Fibroblast of gingiva (primary cell): ENCODE measurements around the gene HPDL.
"Not testable (repeated sequence)": the region's sequence is repeated elsewhere in the genome, so short reads cannot be mapped to it uniquely, and the experiment has no call there.

ENCODE experiments used
- DNase-seq: peaks from one replicate; pipeline ENCODE4 v3.0.0-alpha.2; 2011; ENCODE audit warnings: low read depth

HPDL gene

DNA sequence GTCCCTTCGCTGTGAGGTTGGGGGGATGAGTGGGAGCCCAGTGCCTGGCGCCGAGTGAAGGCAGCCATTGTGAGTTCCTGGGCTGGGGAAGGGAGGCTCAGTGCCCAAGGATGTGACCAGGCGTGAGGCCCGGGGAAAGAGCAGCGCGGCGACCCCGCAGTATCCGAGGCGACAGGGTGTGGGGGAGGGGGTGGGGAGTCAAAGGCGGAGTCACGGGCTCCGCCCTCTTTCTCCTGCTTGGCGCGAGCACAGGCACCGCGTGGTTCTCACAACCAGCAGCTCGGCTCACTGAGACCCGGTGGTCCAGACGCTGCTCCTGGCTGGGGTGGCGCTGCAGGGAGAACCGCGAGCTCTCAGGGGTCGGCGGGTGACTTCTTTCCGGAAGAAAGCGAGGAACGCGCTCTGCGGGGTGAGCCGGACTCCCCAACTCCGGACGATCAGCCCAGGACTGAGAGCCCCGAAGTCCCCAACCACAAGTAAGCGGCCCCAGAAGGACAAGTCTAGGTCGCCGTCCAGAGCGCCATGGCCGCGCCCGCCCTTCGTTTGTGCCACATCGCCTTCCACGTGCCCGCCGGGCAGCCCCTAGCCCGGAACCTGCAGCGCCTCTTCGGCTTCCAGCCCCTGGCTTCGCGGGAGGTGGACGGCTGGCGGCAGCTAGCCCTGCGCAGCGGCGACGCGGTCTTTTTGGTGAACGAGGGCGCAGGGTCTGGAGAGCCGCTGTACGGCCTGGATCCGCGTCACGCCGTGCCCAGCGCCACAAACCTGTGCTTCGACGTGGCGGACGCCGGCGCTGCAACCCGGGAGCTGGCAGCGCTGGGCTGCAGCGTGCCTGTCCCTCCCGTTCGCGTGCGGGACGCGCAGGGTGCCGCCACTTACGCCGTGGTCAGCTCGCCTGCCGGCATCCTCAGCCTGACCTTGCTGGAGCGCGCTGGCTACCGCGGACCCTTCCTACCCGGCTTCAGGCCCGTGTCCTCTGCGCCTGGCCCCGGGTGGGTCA, at the start of gene HPDL:
Gene HPDL (plus strand): TSS at position 269 of the 997 bp plus-strand sequence. CDS start 254 bp downstream, at position 523.
- DNase-seq = peak; percentile 36

DNA sequence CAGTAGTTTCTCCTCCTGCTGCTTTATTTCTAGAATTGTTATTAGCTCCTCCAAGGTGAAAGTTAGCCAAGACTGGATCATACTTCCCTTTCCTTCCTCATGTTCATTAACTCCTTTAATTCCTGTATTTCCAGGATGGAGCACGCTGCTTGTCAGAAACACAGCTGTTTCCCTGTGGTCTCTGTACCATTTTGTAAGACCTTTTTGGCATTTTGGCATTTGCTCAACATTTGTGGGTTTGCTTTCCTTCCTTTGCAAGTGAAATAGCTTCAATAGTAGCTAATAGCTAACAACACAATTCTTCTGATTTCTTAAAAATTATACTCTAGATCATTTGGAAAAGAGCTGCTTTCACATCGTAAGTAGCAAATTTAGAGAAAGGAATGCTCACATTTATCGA, 44.3 kb upstream of the HPDL start:
- DNase-seq = peak; percentile 26

DNA sequence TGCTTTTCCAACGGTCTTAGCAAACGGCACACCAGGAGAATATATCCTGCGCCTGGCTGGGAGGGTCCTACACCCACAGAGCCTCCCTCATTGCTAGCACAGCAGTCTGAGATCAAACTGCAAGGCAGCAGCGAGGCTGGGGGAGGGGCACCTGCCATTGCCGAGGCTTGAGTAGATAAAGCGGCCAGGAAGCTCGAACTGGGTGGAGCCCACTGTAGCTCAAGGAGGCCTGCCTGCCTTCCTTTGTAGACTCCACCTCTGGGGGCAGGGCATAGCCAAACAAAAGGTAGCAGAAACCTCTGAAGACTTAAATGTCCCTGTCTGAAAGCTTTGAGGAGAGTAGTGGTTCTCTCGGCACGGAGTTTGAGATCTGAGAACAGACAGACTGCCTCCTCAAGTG, 41.8 kb upstream of the HPDL start:
- DNase-seq = not testable (repeated sequence)

DNA sequence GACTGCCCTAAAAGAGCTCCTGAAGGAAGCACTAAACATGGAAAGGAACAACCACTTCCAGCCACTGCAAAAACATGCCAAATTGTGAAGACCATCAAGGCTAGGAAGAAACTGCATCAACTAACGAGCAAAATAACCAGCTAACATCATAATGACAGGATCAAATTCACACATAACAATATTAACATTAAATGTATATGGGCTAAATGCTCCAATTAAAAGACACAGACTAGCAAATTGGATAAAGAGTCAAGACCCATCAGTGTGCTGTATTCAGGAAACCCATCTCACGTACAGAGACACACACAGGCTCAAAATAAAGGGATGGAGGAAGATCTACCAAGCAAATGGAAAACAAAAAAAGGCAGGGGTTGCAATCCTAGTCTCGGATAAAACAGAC, 40.2 kb upstream of the HPDL start:
- DNase-seq = not testable (repeated sequence)

DNA sequence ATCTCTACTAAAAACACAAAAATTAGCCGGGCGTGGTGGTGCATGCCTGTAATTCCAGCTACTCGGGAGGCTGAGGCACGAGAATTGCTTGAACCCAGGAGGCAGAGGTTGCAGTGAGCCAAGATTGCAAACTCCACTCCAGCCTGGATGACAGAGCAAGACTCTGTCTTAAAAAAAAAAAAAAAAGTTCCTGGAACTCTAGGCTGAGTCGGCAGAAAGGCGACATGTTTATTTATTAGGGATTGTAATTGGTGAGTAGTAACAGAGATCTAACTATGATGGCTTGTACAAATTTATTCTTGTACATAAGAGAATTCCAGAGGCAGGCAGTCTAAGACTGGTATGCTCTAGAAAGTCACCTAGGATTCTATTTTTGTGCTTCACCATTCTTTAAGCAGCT, 35.7 kb upstream of the HPDL start:
- not testable (repeated sequence) for DNase-seq

DNA sequence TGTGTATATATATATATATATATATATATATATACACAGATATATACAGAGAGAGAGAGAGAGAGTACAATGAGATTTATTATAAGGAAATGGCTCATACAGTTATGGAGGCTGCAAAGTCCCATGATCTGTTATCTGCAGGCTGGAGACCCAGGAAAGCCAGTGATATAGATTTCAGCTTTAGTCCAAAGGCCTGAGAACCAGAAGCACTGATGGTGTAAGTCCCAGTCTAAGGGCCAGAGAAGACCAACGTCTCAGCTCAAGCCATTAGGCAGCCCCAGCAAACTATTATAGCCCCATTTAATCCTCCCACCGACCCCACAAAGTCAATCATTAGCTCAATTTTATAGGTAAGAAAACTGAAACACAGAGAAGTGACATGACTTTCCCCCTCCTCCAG, 35.0 kb upstream of the HPDL start:
- DNase-seq = no peak

DNA sequence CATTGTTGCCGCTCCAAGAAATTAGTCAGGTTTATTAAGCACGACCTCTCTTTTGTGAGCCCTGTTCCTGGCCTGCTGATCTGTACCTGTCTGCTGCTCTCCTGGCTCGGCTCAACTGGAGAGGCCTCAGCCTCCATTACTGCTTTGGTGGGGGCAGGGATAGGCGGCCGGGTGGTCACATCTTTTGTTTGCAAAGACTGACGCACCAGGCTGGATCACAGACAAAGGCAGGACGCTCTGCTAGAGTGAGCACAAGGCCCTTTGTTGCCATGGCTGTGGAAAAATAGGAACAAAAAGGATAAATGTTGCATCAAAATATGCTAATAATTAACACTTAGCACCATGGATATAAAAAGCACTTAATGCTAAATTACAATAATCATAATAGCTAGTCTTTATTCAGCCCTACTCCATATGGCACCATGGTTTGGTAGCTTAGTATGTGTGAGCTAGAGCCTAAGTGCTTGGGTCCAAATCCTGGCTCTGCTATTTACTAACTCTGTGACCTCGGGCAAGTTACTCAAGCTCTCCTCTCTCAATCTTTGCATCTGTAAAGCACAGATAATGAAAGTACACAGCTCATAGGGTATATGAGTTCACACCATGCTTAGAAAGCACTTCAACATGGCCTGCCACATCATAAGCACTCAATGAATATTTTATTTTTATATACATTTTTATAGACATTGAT, 28.9 kb upstream of the HPDL start:
- no peak for DNase-seq

DNA sequence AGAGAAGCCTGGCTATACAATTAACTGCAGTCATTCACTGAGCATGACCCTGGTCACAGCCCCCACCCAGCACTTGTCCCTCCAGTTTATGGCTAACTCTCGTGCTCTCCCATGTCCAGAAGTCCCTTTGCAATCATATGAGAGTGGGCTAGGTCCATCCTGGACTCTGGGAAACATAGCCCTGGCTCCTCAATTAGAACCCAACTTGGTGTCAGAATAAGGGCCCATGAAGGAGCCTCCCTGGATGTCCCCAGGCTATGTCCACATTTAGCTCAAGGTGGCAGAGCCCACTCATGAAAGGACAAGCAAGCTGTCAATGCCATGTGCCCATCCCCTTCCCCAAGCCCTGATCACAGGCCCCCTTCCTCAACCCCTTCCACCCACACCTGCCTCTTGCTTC, 27.4 kb upstream of the HPDL start:
- no peak for DNase-seq

DNA sequence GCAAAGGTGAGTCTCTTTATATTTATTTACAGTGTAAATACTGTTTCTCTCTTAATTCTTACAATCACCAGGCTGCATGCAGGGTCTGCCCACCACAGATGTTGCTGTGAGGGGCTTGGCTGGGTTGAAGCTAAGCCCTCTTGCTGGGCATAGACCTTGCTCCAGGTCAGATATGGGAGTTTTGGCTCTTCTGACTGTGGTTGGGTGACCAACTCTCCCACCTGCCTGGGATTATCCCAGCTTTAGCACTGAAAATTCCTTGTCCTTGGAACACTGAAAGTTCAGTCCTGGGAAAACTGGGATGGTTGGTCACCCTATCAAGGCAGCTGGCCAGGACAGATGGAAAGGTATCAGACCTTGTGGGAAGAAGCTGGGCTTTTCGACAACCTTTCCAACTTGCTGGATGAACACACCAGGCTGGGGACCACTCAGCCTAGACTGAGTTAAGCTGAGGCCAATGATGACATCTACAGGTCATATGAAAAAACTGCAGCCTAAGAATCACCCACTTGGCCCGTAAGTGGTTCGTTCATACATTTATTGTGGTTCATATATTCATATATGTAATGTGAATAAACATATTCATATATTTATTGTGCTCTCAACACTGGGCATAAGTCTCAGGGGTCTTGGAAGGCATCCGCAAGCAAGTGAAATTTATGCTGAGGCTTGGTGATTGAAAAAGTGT, 26.6 kb upstream of the HPDL start:
- peak; percentile 76 for DNase-seq

DNA sequence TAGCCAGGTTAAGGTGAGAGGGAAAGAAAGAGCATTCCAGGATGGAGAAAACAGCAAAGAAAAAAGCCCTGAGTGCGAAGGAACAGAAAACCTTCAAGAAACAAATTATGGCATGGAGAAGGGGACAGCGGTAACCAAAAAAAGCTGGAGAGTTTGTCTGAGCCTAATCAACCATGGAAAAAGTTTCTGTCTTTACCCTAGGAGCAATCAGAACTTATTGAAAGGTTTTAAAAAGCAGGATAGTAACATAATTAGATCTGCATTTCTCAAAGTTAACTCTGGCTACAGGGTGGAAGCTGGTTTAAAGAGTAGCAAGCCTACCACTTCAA, 26.1 kb upstream of the HPDL start:
- no peak for DNase-seq

DNA sequence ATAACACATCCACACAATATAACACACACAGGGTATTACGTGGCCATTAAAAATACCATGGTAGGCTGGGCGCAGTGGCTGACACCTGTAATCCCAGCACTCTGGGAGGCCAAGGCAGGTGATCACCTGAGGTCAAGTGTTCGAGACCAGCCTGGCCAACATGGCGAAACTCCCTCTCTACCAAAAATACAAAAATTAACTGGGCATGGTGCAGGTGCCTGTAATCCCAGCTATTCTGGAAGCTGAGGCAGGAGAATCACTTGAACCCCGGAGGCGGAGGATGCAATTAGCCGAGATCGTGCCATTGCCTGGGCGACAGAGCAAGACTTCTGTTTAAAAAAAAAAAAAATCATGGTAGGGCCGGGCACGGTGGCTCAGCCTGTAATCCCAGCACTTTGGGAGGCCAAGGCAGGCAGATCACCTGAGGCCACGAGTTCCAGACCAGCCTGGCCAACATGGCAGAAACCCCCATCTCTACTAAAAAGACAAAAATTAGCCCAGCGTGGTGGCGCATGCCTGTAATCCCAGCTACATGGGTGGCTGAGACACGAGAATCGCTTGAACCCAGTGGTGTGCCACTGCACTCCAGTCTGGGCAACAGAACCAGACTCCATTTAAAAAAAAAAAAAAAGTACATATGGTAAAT, 24.1 kb upstream of the HPDL start:
- DNase-seq = no peak

DNA sequence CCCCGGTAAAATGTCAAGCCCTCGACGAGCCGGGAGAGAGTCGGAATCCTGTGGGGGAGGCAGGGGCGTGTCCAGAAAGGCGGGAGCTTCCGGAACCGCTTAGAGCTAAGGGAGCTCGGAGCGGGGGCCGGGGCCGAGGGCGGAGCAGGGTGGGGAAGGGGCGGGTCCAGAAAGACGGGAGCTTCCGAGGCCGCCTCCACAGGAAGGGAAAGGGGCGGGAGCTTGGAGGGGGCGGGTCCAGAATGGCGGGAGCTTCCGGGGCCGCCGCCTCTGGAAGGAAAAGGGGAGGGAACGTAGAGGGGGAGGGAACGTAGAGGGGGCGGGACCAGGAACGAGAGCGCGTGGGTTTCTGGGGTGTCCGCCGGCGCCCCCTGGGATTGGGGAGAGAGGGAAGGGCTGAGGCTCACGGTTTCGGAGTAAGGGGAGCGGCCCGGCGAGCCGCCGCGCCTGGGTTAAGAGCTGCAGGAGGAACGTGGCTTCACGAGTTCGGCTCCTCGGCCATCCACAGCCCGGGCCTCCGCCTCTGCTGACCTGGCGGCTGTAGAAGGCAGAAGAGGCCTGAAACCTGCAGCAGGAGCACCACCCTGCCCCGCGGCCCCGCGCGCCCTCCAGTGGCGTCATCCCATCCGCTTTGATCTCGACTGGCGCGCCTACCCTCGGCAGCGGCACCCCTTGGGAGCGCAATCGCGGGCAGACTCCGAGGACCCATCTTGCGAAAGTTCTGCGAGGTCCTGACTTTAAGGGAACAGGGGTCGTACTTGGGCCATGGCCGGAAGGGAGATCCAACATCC, 23.0 kb upstream of the HPDL start:
- peak; percentile 98 for DNase-seq

DNA sequence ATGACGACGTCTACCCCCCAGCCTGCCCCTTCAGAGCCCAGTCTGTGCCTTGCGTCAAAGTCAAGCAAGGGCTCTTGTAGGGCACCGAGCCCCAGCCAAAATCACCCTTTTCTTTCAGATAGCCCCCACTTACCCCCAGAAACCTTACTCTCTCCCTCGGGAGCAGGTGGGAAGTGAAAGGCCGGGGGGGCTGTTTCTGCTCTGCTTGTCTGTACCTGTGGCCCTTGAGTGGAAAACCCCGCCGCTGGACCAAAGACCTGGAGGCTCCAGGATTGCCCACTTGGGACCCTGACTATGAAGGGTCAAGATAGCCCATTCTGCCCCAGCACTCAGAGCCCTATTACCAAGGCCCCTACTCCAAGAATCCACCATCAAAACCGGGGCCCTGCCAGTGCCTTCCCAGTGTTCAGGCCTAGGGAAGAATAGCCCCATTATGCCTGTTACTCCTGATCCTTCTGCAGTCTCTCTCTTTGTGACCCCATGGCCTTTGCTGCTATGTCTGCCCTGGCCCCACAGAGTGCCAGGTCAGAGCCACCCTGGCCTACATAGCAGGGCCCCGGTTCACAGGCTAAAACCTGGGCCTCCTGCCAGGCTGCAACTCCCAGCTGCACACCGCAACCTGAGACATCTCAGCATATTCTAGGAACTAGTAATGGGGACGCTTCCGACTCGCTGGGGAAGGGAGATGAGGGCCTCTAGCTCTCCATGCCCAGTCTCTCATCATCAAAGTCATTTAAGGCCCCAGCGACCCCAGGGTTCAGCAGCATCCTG, 22.2 kb upstream of the HPDL start:
- peak; percentile 35 for DNase-seq

DNA sequence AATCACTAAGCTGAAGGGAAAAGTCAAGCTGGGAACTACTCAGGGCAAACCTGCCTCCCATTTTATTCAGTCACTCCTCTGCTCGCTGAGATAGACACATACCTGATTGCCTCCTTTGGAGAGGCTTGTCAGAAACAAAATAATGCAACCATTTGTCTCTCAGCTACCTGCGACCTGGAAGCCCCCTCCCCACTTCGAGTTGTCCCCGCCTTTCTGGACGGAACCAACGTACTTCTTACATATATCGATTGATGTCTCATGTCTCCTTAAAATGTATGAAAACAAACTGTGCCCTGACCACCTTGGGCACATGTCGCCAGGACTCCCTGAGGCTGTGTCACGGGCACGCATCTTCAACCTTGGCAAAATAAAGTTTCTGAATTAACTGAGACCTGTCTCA, 21.5 kb upstream of the HPDL start:
- DNase-seq = no peak

DNA sequence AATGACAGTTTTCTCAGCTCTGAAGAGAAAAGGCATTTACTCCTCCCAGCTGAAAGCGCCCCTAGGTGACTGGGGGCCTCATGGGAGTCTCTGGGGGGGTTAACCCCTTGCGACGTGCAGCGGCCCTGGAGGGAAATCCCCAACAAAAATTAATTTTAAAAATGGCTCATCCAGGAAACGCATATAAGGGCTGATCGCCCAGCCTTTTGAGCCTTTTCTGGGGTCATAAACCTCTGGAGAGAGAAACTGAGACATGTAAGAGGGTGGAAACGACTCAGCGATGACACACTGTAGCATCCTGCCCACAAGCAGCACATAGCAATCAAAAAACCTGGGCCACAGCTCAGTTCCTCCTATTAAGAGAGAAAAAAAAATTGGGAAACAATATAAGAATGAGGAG, 20.4 kb upstream of the HPDL start:
- DNase-seq = no peak

DNA sequence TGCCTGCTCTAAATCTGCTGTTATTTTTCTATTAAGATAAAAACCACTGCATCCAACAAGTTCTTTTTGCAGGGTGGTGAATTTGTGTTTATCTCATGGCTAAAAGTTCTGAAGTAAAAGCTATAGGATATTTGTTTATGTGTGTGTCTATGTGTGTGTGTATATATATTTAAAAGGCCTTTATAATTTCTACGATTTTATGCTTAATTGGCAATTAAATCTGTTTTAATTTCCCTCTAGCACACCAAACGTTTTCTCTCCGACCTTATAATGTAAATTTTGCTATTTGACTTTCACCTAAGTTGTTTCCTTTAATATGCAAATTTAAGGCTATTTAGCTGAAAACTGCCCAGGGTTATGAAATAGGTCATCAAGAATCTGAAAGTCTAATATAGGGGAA, 19.8 kb upstream of the HPDL start:
- no peak for DNase-seq

DNA sequence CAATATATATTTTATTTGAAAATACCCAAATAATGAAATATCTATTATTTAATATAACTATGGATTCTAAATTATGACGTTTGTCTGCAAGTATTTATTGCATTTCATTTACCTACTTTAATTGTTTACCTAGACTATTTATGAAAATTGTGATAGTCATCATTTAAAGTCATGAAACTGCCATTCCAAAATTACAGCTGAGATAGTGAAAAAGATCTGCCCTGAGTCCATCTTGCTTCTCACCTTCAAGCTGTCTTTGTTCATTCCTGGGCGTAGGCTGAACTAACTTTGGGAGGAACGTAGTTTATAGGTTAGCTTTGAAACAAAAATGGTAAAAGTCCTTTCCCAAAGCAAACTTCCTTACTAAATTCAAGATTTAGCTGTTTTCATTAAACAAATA, 12.4 kb upstream of the HPDL start:
- no peak for DNase-seq

DNA sequence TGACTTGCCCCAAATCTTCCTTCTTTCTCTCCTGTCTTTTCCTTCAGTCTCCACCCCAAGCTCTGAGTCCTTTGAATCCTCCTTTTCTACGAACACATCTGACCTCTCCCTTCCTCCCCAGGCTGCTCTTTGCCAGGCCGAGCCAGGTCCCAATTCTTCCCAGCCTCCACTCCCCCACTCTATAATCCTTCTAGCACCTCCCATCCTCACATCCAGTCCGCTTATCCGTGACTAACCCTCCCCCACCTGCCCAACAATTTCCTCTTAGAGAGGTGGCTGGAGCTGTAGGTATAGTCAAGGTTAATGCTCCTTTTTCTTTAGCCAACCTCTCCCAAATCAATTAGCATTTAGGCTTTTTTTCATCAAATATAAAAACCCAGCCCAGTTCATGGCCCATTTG, 9.5 kb upstream of the HPDL start:
- no peak for DNase-seq

DNA sequence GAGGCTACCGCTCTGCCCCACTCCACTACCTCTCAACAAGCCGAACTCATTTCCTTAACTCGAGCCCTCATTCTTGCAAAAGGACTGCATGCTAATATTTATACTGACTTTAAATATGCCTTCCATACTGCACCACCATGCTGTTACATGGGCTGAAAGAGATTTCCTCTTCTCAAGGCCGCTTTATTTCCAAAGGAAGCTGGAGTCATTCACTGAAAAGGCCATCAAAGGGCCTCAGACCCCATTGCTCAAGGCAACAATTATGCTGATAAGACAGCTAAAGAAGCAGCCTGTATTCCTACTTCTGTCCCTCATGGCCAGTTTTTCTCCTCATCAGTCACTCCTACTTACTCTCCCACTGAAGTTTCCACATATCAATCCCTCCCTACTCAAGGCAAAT, 6.9 kb upstream of the HPDL start:
- no peak for DNase-seq

DNA sequence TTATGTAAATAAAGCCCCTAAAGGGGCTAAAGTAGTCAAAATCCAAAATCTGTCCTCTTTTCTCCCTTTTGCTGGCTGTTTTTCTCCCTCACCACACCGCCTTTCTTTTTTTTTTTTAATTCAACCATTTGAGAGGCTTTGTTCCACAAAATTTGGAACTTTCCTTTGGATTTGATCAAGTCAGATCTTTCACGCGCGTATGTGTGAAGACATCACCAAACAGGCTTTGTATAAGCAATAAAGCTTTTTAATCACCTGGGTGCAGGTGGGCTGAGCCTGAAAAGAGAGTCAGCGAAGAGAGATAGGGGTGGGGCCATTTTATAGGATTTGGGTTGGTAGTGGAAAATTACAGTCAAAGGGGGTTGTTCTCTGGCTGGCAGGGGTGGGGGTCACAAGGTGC, 5.3 kb upstream of the HPDL start:
- DNase-seq = no peak
